ENCODE data around the gene TAF4.

Gene TAF4

GRCh38 chr20:62045118-62045517, 20.6 kb downstream of the TAF4 start:
- DNase-seq (ENCODE audit: low read depth in 2 of 2), result no peak

- DNase-seq (ENCODE audit: low read depth in 2 of 2), result no peak
Measured at GRCh38 chr20:62044631-62045030, 21.1 kb downstream of the TAF4 start.

- DNase-seq (ENCODE audit: low read depth in 2 of 2), result no peak
Measured at GRCh38 chr20:62043131-62043914, 22.4 kb downstream of the TAF4 start.

- DNase-seq (ENCODE audit: low read depth in 2 of 2), result no peak
Measured at GRCh38 chr20:62042025-62042820, 23.5 kb downstream of the TAF4 start.

- DNase-seq (ENCODE audit: low read depth in 2 of 2), result no peak
Measured at GRCh38 chr20:62040933-62041332, 24.7 kb downstream of the TAF4 start.

GRCh38 chr20:62040381-62040922, 25.2 kb downstream of the TAF4 start:
- no peak for DNase-seq (ENCODE audit: low read depth in 2 of 2)

GRCh38 chr20:62039738-62040137, 25.9 kb downstream of the TAF4 start:
- no peak for DNase-seq (ENCODE audit: low read depth in 2 of 2)

GRCh38 chr20:62032609-62033368, 32.9 kb downstream of the TAF4 start:
- DNase-seq (ENCODE audit: low read depth in 2 of 2), result no peak

GRCh38 chr20:62031462-62032092, 34.1 kb downstream of the TAF4 start:
- no peak for DNase-seq (ENCODE audit: low read depth in 2 of 2)

- no peak for DNase-seq (ENCODE audit: low read depth in 2 of 2)
Measured at GRCh38 chr20:62030834-62031434, 34.7 kb downstream of the TAF4 start.

- DNase-seq (ENCODE audit: low read depth in 2 of 2), result no peak
Measured at GRCh38 chr20:62030357-62030756, 35.3 kb downstream of the TAF4 start.

- DNase-seq (ENCODE audit: low read depth in 2 of 2), result no peak
Measured at GRCh38 chr20:62029949-62030348, 35.7 kb downstream of the TAF4 start.

- no peak for DNase-seq (ENCODE audit: low read depth in 2 of 2)
Measured at GRCh38 chr20:62029296-62029695, 36.4 kb downstream of the TAF4 start.

- DNase-seq (ENCODE audit: low read depth in 2 of 2), result no peak
Measured at GRCh38 chr20:62028384-62028783, 37.3 kb downstream of the TAF4 start.

GRCh38 chr20:62027698-62028321, 37.9 kb downstream of the TAF4 start:
- DNase-seq (ENCODE audit: low read depth in 2 of 2), result no peak

- DNase-seq (ENCODE audit: low read depth in 2 of 2), result no peak
Measured at GRCh38 chr20:62027116-62027515, 38.6 kb downstream of the TAF4 start.

- DNase-seq (ENCODE audit: low read depth in 2 of 2), result no peak
Measured at GRCh38 chr20:62026564-62026856, 39.2 kb downstream of the TAF4 start.

GRCh38 chr20:62025832-62026563, 39.7 kb downstream of the TAF4 start:
- DNase-seq (ENCODE audit: low read depth in 2 of 2), result no peak

- DNase-seq (ENCODE audit: low read depth in 2 of 2), result no peak
Measured at GRCh38 chr20:62025394-62025793, 40.3 kb downstream of the TAF4 start.

- DNase-seq (ENCODE audit: low read depth in 2 of 2), result no peak
Measured at GRCh38 chr20:62023935-62024334, 41.7 kb downstream of the TAF4 start.

Data from stimulated activated CD8-positive, alpha-beta memory T cell treated with anti-CD3 and anti-CD28 coated beads, Interleukin-7, amount 100 ng/mL, for 1 hour (primary cell).